ENCODE measurements around the gene ANOS1.
"Not testable (repeated sequence)": the region's sequence is repeated elsewhere in the genome, so short reads cannot be mapped to it uniquely, and the experiment has no call there.

Gene ANOS1

GRCh38 chrX:8757609-8758389 lies 25.9 kb upstream of the ANOS1 start:
- not testable (repeated sequence) for H3K79me2 ChIP-seq (ENCODE audit: control insufficient read depth, insufficient read depth, low read length, poor library complexity); H3K23ac ChIP-seq (ENCODE audit: low read length); H2AK5ac ChIP-seq (ENCODE audit: low read length); H3K4ac ChIP-seq (ENCODE audit: low read depth, low read length); H2BK120ac ChIP-seq (ENCODE audit: insufficient read depth, low read length, poor library complexity); H3K4me1 ChIP-seq (ENCODE audit: control insufficient read depth in 1 of 2, insufficient read depth in 2 of 2, low read length in 2 of 2); H2AFZ ChIP-seq (ENCODE audit: insufficient read depth, low read length, poor library complexity); H3K27ac ChIP-seq (ENCODE audit: low read depth, low read length); H3K4me3 ChIP-seq (ENCODE audit: low read depth, low read length); H3K9ac ChIP-seq (ENCODE audit: low read length); H3K36me3 ChIP-seq (ENCODE audit: control insufficient read depth in 1 of 2, insufficient read depth in 2 of 2, low read length in 2 of 2); H2BK12ac ChIP-seq (ENCODE audit: low read length); H3K79me1 ChIP-seq (ENCODE audit: low read length); H4K91ac ChIP-seq (ENCODE audit: low read depth, low read length); H3K27me3 ChIP-seq (ENCODE audit: insufficient read depth, low read length); H3K14ac ChIP-seq (ENCODE audit: low read length); H4K8ac ChIP-seq (ENCODE audit: low read depth, low read length); H2BK5ac ChIP-seq (ENCODE audit: low read depth, low read length, poor library complexity); H3K9me3 ChIP-seq (ENCODE audit: insufficient read depth, low read depth, low read length); H3K4me2 ChIP-seq (ENCODE audit: low read length); H3K18ac ChIP-seq (ENCODE audit: low read length); DNase-seq; H4K12ac ChIP-seq (ENCODE audit: low read depth, low read length)
- WGBS (ENCODE audit: extremely low coverage, insufficient coverage, insufficient read length): no CpG with 5 or more reads among the region's 7 CpGs

GRCh38 chrX:8755813-8756212 lies 23.9 kb upstream of the ANOS1 start:
- Histone ChIP-seq H2AFZ (ENCODE audit: insufficient read depth, low read length, poor library complexity) (no peak overlapping the region), H2AK5ac (ENCODE audit: low read length) (no peak overlapping the region), H3K18ac (ENCODE audit: low read length) (no peak overlapping the region), H3K4me3 (ENCODE audit: low read depth, low read length) (no peak overlapping the region), H4K12ac (ENCODE audit: low read depth, low read length) (no peak overlapping the region), H3K14ac (ENCODE audit: low read length) (no peak overlapping the region), H3K79me2 (ENCODE audit: control insufficient read depth, insufficient read depth, low read length, poor library complexity) (no peaks in the 10 kb centered on the region), H3K27me3 (ENCODE audit: insufficient read depth, low read length) (no peaks in the 10 kb centered on the region), H3K4me1 (ENCODE audit: control insufficient read depth in 1 of 2, insufficient read depth in 2 of 2, low read length in 2 of 2) (no peaks in the 10 kb centered on the region), H3K4ac (ENCODE audit: low read depth, low read length) (no peak overlapping the region), H4K8ac (ENCODE audit: low read depth, low read length) (no peak overlapping the region), H4K91ac (ENCODE audit: low read depth, low read length) (no peak overlapping the region), H3K9ac (ENCODE audit: low read length) (no peak overlapping the region), H3K79me1 (ENCODE audit: low read length) (no peaks in the 10 kb centered on the region), H3K4me2 (ENCODE audit: low read length) (no peak overlapping the region), H2BK120ac (ENCODE audit: insufficient read depth, low read length, poor library complexity) (no peak overlapping the region), H2BK12ac (ENCODE audit: low read length) (no peak overlapping the region), H3K27ac (ENCODE audit: low read depth, low read length) (no peak overlapping the region), H2BK5ac (ENCODE audit: low read depth, low read length, poor library complexity) (no peak overlapping the region), H3K23ac (ENCODE audit: low read length) (no peak overlapping the region), H3K36me3 (ENCODE audit: control insufficient read depth in 1 of 2, insufficient read depth in 2 of 2, low read length in 2 of 2) (no peaks in the 10 kb centered on the region), H3K9me3 (ENCODE audit: insufficient read depth, low read depth, low read length) (no peaks in the 10 kb centered on the region)
- peak; percentile 33 to 72 for DNase-seq

- H2AFZ ChIP-seq (ENCODE audit: insufficient read depth, low read length, poor library complexity): no peak overlapping the region
- no peak overlapping the region for H3K27ac ChIP-seq (ENCODE audit: low read depth, low read length)
- H3K27me3 ChIP-seq (ENCODE audit: insufficient read depth, low read length): no peaks in the 10 kb centered on the region
- H3K4me3 ChIP-seq (ENCODE audit: low read depth, low read length): no peak overlapping the region
- H4K91ac ChIP-seq (ENCODE audit: low read depth, low read length): no peak overlapping the region
- H2AK5ac ChIP-seq (ENCODE audit: low read length): no peak overlapping the region
- H3K36me3 ChIP-seq (ENCODE audit: control insufficient read depth in 1 of 2, insufficient read depth in 2 of 2, low read length in 2 of 2): no peaks in the 10 kb centered on the region
- no peaks in the 10 kb centered on the region for H3K79me2 ChIP-seq (ENCODE audit: control insufficient read depth, insufficient read depth, low read length, poor library complexity)
- no peak overlapping the region for H2BK12ac ChIP-seq (ENCODE audit: low read length)
- no CpG with 5 or more reads among the region's 4 CpGs for WGBS (ENCODE audit: extremely low coverage, insufficient coverage, insufficient read length)
- peak; percentile 10 to 27 for DNase-seq
- H2BK5ac ChIP-seq (ENCODE audit: low read depth, low read length, poor library complexity): no peak overlapping the region
- H3K79me1 ChIP-seq (ENCODE audit: low read length): no peaks in the 10 kb centered on the region
- H3K9ac ChIP-seq (ENCODE audit: low read length): no peak overlapping the region
- H3K23ac ChIP-seq (ENCODE audit: low read length): no peak overlapping the region
- no peaks in the 10 kb centered on the region for H3K4me1 ChIP-seq (ENCODE audit: control insufficient read depth in 1 of 2, insufficient read depth in 2 of 2, low read length in 2 of 2)
- no peak overlapping the region for H3K4ac ChIP-seq (ENCODE audit: low read depth, low read length)
- H3K14ac ChIP-seq (ENCODE audit: low read length): no peak overlapping the region
- H2BK120ac ChIP-seq (ENCODE audit: insufficient read depth, low read length, poor library complexity): no peak overlapping the region
- no peak overlapping the region for H3K18ac ChIP-seq (ENCODE audit: low read length)
- no peak overlapping the region for H3K4me2 ChIP-seq (ENCODE audit: low read length)
- no peak overlapping the region for H4K8ac ChIP-seq (ENCODE audit: low read depth, low read length)
- no peak overlapping the region for H4K12ac ChIP-seq (ENCODE audit: low read depth, low read length)
- no peaks in the 10 kb centered on the region for H3K9me3 ChIP-seq (ENCODE audit: insufficient read depth, low read depth, low read length)
Observed at GRCh38 chrX:8755116-8755515, 23.2 kb upstream of the ANOS1 start.

- Histone ChIP-seq H2AK5ac (ENCODE audit: low read length) (no peak overlapping the region), H3K4ac (ENCODE audit: low read depth, low read length) (no peak overlapping the region), H3K9me3 (ENCODE audit: insufficient read depth, low read depth, low read length) (no peaks in the 10 kb centered on the region), H3K4me1 (ENCODE audit: control insufficient read depth in 1 of 2, insufficient read depth in 2 of 2, low read length in 2 of 2) (no peaks in the 10 kb centered on the region), H2BK5ac (ENCODE audit: low read depth, low read length, poor library complexity) (no peak overlapping the region), H4K8ac (ENCODE audit: low read depth, low read length) (no peak overlapping the region), H4K12ac (ENCODE audit: low read depth, low read length) (no peak overlapping the region), H3K27ac (ENCODE audit: low read depth, low read length) (no peak overlapping the region), H2BK120ac (ENCODE audit: insufficient read depth, low read length, poor library complexity) (no peak overlapping the region), H3K4me2 (ENCODE audit: low read length) (no peak overlapping the region), H3K79me2 (ENCODE audit: control insufficient read depth, insufficient read depth, low read length, poor library complexity) (no peaks in the 10 kb centered on the region), H3K14ac (ENCODE audit: low read length) (no peak overlapping the region), H4K91ac (ENCODE audit: low read depth, low read length) (no peak overlapping the region), H2AFZ (ENCODE audit: insufficient read depth, low read length, poor library complexity) (no peak overlapping the region), H3K4me3 (ENCODE audit: low read depth, low read length) (no peak overlapping the region), H2BK12ac (ENCODE audit: low read length) (no peak overlapping the region), H3K9ac (ENCODE audit: low read length) (no peak overlapping the region), H3K79me1 (ENCODE audit: low read length) (no peaks in the 10 kb centered on the region), H3K36me3 (ENCODE audit: control insufficient read depth in 1 of 2, insufficient read depth in 2 of 2, low read length in 2 of 2) (no peaks in the 10 kb centered on the region), H3K23ac (ENCODE audit: low read length) (no peak overlapping the region), H3K27me3 (ENCODE audit: insufficient read depth, low read length) (no peaks in the 10 kb centered on the region), H3K18ac (ENCODE audit: low read length) (no peak overlapping the region)
- DNase-seq: no peak
Observed at GRCh38 chrX:8749697-8750096, 17.8 kb upstream of the ANOS1 start.
